Myocyte (in vitro differentiated cells): ENCODE data around the gene HYDIN. TPM values are rescaled to one million over a fixed set of nuclear protein-coding genes. Genes with fewer than 3 reads are reported as not detected.
"Not testable (repeated sequence)": the region's sequence is repeated elsewhere in the genome, so short reads cannot be mapped to it uniquely, and the experiment has no call there.

Experiments
- DNase-seq: peaks from one replicate; pipeline ENCODE4 v3.0.0-alpha.2; 2012; ENCODE audit warnings: low read depth
- total RNA-seq: library from RNA; depleted of rRNA; stranded (reverse); fragments of >200 nt; gene quantifications from 2 replicates; pipeline ENCODE4 v1.2.3, GENCODE V29; 2014

Gene HYDIN
- total RNA-seq, 1 donor from 2014 or later = 0.37 TPM

DNA sequence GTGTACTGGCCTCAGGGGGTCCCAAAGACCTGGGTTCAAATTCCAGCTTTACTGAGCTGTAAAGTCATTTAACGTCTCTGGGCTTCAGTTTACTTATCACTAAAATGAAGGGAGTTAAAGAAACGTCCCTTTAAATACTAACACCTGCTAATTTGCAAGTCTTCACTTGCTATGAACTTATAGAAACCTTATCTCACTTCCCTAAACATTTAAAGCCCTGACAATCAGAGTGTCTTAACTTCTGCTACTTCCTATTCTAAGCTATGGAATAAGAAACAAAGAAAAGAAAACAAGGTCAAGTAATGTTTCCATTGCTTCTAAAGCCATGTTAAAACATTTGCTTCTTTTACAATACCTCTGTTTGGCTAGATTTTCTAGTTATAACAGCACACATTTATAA is 87.3 kb downstream of the HYDIN start:
- not testable (repeated sequence) for DNase-seq

GRCh38 chr16:71110565-71110964 is 120.0 kb downstream of the HYDIN start:
- DNase-seq = not testable (repeated sequence)

- DNase-seq = not testable (repeated sequence)
Observed at GRCh38 chr16:71109656-71110208, 120.8 kb downstream of the HYDIN start.

DNA sequence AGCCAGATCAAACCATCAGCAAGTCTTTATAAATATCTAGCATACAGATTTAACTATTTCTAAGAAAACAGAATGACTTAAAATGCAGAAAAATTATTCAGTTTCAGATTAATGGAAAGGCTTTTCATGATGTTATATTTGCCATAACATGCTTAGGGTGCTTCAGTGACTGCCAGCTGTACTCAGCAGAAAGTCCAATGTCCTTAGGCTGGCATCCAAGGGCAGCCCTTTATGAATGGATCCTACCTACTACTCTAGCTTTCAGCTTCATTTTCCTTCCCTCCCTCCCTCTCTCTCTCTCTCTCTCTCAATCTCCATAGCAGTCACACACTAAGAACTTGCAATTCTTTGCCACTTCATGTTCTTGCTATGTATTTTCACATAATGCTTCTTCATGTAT is 124.6 kb downstream of the HYDIN start:
- not testable (repeated sequence) for DNase-seq

GRCh38 chr16:71083573-71083972 is 146.9 kb downstream of the HYDIN start:
- not testable (repeated sequence) for DNase-seq

GRCh38 chr16:71080777-71081176 is 149.7 kb downstream of the HYDIN start:
- not testable (repeated sequence) for DNase-seq

- DNase-seq = not testable (repeated sequence)
Observed at GRCh38 chr16:71080262-71080661, 150.3 kb downstream of the HYDIN start.

- not testable (repeated sequence) for DNase-seq
Observed at GRCh38 chr16:71070651-71071050, 159.9 kb downstream of the HYDIN start.

GRCh38 chr16:71069842-71070241 is 160.7 kb downstream of the HYDIN start:
- DNase-seq = not testable (repeated sequence)

- DNase-seq = not testable (repeated sequence)
Observed at GRCh38 chr16:71053897-71054609, 176.5 kb downstream of the HYDIN start.

DNA sequence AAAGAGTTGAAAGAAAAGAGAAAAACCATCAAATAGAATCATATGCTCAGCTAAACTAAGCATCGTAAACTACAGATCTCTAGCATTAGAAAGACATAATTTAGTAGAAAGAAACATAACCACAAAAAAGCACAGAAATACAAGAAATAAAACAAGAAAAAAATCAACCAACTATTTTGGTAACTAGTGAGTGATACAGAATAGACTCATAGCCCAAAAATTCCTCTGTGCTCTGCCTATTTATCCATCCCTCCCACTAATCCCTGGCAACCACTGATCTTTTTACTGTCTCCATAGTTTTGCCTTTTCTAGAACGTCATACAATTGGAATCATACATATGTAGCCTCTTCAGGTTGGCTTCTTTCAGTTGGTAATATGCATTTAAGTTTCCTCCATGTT is 180.2 kb downstream of the HYDIN start:
- not testable (repeated sequence) for DNase-seq

GRCh38 chr16:71039368-71040111 is 191.0 kb downstream of the HYDIN start:
- not testable (repeated sequence) for DNase-seq

DNA sequence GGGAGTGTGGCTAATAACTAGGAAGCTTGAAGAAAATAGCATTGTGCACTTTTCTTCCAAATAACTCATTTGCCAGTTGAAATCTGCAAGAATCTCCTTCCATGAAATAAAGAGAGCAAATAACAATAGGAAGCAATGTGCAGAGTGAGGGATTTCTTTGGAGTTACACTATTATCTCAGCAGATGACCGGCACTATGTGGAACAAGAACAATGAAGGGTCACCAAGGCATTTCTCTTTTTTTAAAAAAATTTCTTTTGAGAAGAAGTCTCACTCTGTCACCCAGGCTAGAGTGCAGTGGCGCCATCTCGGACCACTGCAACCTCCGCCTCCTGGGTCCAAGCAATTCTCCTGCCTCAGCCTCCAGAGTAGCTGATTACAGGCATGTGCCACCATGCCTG is 192.1 kb downstream of the HYDIN start:
- DNase-seq = not testable (repeated sequence)

DNA sequence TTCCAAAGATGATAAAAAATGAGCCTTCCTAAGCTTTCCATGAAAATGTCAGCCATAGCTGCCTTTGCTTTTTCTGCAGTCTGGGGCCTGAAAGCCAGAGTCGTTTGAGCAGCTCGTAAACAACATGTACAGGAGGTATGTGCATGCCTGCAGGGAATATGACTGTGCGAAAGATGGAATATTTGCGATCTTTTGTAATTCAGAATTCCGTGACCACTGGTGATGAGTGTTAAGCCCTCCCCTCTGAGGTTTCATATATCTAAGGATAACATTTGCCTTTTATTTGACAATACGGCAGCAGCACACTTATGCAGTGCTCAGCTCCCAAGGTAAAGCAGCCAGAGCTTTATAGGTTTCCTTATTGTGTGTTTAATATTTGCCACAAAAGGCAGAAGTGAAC is 192.5 kb downstream of the HYDIN start:
- DNase-seq = not testable (repeated sequence)

DNA sequence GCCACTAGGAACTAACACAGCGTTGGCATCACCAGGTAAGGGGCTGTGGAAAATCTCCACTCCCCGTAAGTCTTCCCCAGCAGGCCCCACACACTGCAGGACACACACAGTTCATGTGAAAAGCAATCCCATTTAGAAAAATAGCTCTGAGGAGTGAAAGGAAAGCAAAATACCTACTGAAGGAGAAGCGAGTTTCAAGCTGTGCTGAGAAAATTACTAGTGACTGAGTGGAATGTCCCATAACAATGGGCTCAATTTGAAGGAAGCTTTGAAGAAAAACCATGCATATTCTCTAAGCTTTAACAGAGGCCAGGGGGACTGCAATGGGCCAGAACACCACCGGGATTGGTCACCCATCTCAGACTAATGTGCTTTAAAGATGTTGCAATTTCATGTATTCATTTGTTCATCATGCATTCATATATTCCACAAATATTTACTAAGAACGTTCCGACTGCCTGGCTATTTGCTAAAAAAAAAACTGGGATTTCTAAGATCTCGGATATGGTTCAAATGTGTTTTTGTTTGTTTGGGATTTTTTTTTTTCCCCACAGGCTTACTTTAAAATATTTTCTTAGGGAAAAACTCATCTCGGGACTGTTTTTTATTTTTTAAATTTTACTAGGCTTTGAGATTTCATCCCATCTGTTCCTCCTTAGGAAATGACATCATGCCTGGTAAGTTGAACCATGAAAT is 202.3 kb downstream of the HYDIN start:
- DNase-seq = not testable (repeated sequence)

GRCh38 chr16:71027511-71027910 is 203.0 kb downstream of the HYDIN start:
- not testable (repeated sequence) for DNase-seq

GRCh38 chr16:71023851-71024439 is 206.6 kb downstream of the HYDIN start:
- DNase-seq = not testable (repeated sequence)

GRCh38 chr16:71021961-71022537 is 208.5 kb downstream of the HYDIN start:
- not testable (repeated sequence) for DNase-seq

DNA sequence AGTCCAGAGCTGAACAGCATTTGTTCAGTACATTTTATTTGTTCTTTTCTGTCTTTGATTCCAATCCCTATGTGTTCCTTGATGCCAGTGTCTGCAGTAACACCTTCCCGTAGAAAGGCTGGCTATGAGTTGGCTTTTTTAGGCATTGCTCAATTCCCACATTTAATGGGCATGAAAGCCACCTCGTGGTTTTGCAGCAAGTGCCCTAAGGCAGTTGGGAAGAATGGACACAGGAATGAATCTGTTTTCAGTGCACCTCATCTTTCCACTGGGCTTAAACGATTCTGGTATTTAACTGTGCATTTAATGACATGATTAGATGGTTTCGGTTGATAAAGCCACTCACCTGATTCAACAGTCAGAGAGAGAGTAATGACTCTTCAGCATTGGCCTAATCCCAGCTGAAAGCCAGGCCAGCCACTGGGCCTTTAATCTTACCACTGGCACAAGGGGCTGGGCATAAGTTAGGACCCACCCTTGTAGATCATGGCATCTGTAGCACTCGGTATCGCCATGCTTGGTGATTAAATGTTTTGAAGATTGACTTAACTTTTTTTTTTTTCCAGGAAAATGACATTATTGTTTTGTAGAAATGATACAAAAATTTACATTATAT is 211.3 kb downstream of the HYDIN start:
- DNase-seq = not testable (repeated sequence)

- DNase-seq = not testable (repeated sequence)
Observed at GRCh38 chr16:71015419-71015818, 215.1 kb downstream of the HYDIN start.
